Right atrium auricular region (tissue), 2 donors: ENCODE results near the gene OR52N1. TPM values are rescaled to one million over a fixed set of nuclear protein-coding genes. Genes with fewer than 3 reads are reported as not detected.

Source experiments
- DNase-seq: peaks from one replicate; pipeline ENCODE4 v3.0.0-alpha.2; 2019; ENCODE audit warnings: low spot score
- H3K27ac ChIP-seq, 2 donors: fragments of 200-600 bp; sonication (generic); 1 replicate in 1 of 2; 2 replicates in 1 of 2; pipeline ENCODE4 v1.5.1; 2016 to 2019
- H3K27me3 ChIP-seq, 2 donors: fragments of 200-600 bp; sonication (generic); one replicate each; pipeline versions ENCODE4 v1.5.1 to v1.6.0; 2017 to 2019
- H3K36me3 ChIP-seq: fragments of 200-600 bp; sonication (generic); one replicate; pipeline ENCODE4 v1.5.1; 2016
- H3K4me1 ChIP-seq, 2 donors: fragments of 200-600 bp; sonication (generic); one replicate each; pipeline versions ENCODE4 v1.5.1 to v1.6.0; 2017 to 2019
- H3K4me3 ChIP-seq, 2 donors: fragments of 200-600 bp; sonication (generic); 1 replicate in 1 of 2; 2 replicates in 1 of 2; pipeline ENCODE4 v1.5.1; 2017 to 2019; ENCODE audit warnings: mild to moderate bottlenecking in 1 of 2, moderate library complexity in 1 of 2
- H3K9me3 ChIP-seq, 2 donors: fragments of 200-600 bp; sonication (generic); one replicate each; pipeline ENCODE4 v1.5.1; 2019
- CTCF ChIP-seq, 2 donors: fragments of 200-600 bp; sonication (generic); IDR thresholded peaks; one replicate each; pipeline ENCODE4 v1.5.1; 2019; ENCODE audit warnings: antibody characterized with exemption in 2 of 2
- total RNA-seq, 2 donors: library from RNA; depleted of rRNA; stranded (reverse); fragments of >200 nt; gene quantifications; one replicate each; pipeline ENCODE4 v1.1.0, GENCODE V29; 2016

OR52N1 gene
- total RNA-seq, 2 donors from 2014 or later = not detected

- no peak for DNase-seq
- Histone ChIP-seq H3K4me1 (no peaks in the 10 kb centered on the region), H3K4me3 (no peak overlapping the region), H3K27me3 (no peaks in the 10 kb centered on the region), H3K27ac (no peak overlapping the region), H3K9me3 (peaks cover 2 to 12% of the 10 kb centered on the region in 2 donors), H3K36me3 (no peaks in the 10 kb centered on the region)
- TF ChIP-seq CTCF (IDR thresholded peaks at IDR 0.05) = no peak
Measured at GRCh38 chr11:5746614-5747013, 44.5 kb downstream of the OR52N1 start.

- Histone ChIP-seq H3K36me3 (no peaks in the 10 kb centered on the region), H3K4me3 (no peak overlapping the region), H3K4me1 (no peaks in the 10 kb centered on the region), H3K9me3 (peaks cover 3 to 19% of the 10 kb centered on the region in 2 donors), H3K27me3 (no peaks in the 10 kb centered on the region), H3K27ac (no peak overlapping the region)
- DNase-seq = no peak
- no peak for TF ChIP-seq CTCF (IDR thresholded peaks at IDR 0.05)
Measured at GRCh38 chr11:5738431-5738830, 52.6 kb downstream of the OR52N1 start.

GRCh38 chr11:5737670-5738392 lies 53.2 kb downstream of the OR52N1 start:
- Histone ChIP-seq H3K4me1 (no peaks in the 10 kb centered on the region), H3K36me3 (no peaks in the 10 kb centered on the region), H3K27me3 (no peaks in the 10 kb centered on the region), H3K9me3 (peaks cover 3 to 19% of the 10 kb centered on the region in 2 donors), H3K4me3 (no peak overlapping the region), H3K27ac (no peak overlapping the region)
- no peak for DNase-seq
- no peak for TF ChIP-seq CTCF (IDR thresholded peaks at IDR 0.05)

GRCh38 chr11:5737091-5737490 lies 54.0 kb downstream of the OR52N1 start:
- TF ChIP-seq CTCF (IDR thresholded peaks at IDR 0.05) = no peak
- Histone ChIP-seq H3K9me3 (peaks cover 3 to 12% of the 10 kb centered on the region in 2 donors), H3K36me3 (no peaks in the 10 kb centered on the region), H3K27me3 (no peaks in the 10 kb centered on the region), H3K27ac (no peak overlapping the region), H3K4me3 (no peak overlapping the region), H3K4me1 (no peaks in the 10 kb centered on the region)
- DNase-seq = no peak

Other genes starting within 250 kb of the OR52N1 start
- not detected for gene OR52H1, start 242.7 kb downstream of the OR52N1 start, total RNA-seq
- not detected for gene OR52B6, start 210.4 kb downstream of the OR52N1 start, total RNA-seq
- 1 to 10 TPM; 1.3 TPM for gene TRIM6, start 194.6 kb downstream of the OR52N1 start, total RNA-seq
- gene TRIM34, start 166.3 kb downstream of the OR52N1 start, total RNA-seq = 1 to 10 TPM; 1.4 to 3.8 TPM
- 10 to 100 TPM in 1 of 2 donors, 1 to 10 TPM in 1; 7.9 to 10.0 TPM for gene TRIM5, start 106.2 kb downstream of the OR52N1 start, total RNA-seq
- 10 to 100 TPM in 1 of 2 donors, 1 to 10 TPM in 1; 7.6 to 12.8 TPM for gene TRIM22, start 101.5 kb downstream of the OR52N1 start, total RNA-seq
- not detected for gene OR56B1, start 54.8 kb downstream of the OR52N1 start, total RNA-seq
- not detected for gene OR52N4, start 37.0 kb downstream of the OR52N1 start, total RNA-seq
- not detected for gene OR52N5, start 7.9 kb downstream of the OR52N1 start, total RNA-seq
- not detected for gene OR52N2, start 17.7 kb upstream of the OR52N1 start, total RNA-seq
- not detected for gene OR52E6, start 50.6 kb upstream of the OR52N1 start, total RNA-seq
- gene OR52E8, start 66.4 kb upstream of the OR52N1 start, total RNA-seq = not detected
- not detected for gene OR52E4, start 89.4 kb upstream of the OR52N1 start, total RNA-seq
- gene OR52E5, start 101.9 kb upstream of the OR52N1 start, total RNA-seq = not detected
- gene OR56A3, start 151.0 kb upstream of the OR52N1 start, total RNA-seq = not detected
- gene OR56A5, start 177.2 kb upstream of the OR52N1 start, total RNA-seq = not detected
- gene OR52L1, start 195.7 kb upstream of the OR52N1 start, total RNA-seq = not detected
- not detected for gene OR56A4, start 215.7 kb upstream of the OR52N1 start, total RNA-seq
- not detected for gene OR56A1, start 239.5 kb upstream of the OR52N1 start, total RNA-seq